Activated CD4-positive, CD25-positive, alpha-beta regulatory T cell (primary cell): ENCODE measurements around the gene KRT7.

Source experiments
- DNase-seq, 4 experiments: peaks; one replicate each; lab custom pipeline; 2025; lab: John Stamatoyannopoulos, UW

The KRT7 gene

GRCh38 chr12:52232674-52233461 lies at the start of gene KRT7:
TSS of gene KRT7 (plus strand) at chr12:52233243. CDS start at chr12:52233297, 54 bp downstream.
- no peak for DNase-seq

GRCh38 chr12:52183544-52183910 lies 49.5 kb upstream of the KRT7 start:
- no peak for DNase-seq

DNA sequence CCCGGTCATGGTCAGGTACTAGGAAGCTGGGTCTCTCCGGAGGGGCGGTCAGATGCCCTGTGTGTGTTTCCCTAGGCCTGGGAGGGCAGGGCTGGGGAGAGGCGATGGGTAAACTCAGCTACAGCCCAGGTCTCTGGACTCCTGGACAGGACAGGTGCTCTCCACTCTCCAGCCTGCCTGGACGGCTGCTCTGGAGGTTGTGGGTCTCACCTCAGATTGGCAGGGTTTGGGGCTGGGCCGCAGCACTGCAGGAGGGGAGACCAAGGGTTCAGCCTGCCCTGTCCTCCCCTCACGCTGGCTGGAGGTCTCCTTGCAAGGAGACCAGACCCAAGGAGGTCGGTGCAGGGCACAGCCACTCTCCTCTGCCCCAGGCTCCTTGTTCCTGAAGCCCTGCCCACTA lies 49.1 kb upstream of the KRT7 start:
- no peak for DNase-seq

DNA sequence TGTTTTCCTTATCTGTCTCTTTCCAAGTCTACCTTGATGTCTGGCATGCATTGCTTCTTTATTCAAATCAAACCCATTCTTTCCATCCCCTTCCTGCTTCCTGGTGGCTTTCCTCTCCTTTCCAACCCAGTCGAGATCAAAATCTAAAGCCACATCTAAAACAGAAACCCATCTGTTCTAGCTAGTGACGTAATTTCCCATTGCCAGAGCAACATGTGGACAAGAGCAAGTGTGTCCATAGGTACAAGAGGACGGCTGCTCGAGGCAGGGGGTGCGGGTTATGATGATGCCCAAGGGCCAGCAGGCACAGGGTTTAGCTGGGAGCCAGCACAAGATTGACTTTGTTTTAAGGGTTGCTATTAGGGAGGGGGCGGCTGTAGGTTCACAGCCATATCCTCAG lies 48.2 kb upstream of the KRT7 start:
- no peak for DNase-seq

GRCh38 chr12:52185400-52185967 lies 47.6 kb upstream of the KRT7 start:
- no peak for DNase-seq

GRCh38 chr12:52186118-52186840 lies 46.8 kb upstream of the KRT7 start:
- no peak for DNase-seq

DNA sequence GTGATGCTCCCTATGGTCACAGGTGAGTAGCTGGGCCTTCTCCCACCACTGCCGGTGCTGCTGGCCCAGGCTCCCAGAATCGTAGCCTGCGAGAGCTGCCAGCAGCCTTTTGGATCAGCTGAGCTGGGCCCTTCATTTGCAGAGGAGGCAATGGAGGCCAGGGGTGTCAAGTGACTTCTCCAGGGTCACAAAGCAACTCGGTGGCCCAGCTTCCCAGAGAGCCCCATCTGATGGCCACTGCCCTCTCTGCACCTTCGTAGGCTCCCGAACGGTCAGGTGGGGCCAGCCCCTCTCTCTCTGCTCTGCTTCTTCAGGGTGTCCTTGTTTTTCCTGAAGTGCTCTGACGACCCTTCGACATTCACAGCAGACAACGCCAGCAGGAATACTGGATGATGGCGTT lies 45.8 kb upstream of the KRT7 start:
- no peak for DNase-seq

- no peak for DNase-seq
Measured at GRCh38 chr12:52187640-52188039, 45.4 kb upstream of the KRT7 start.

DNA sequence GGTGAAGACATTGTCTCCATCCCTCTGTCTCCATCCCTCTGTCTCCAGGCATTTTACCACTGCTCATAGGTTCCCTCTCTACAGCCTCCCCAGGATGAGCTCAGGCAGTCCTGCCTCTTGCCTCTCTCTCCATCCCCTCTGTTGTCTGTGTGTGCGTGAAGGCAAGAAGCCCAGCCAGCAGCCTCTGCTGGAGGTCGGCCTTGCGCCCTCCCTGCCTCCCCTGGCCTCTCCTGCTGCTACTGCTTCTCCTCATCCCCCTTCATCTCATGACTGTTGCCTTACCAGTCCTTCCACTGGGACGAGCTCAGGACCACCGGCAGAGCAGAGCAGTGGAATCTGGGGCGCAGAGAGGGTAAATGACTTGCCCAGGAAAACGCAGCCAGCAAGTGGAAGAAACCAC lies 44.4 kb upstream of the KRT7 start:
- DNase-seq, result no peak

DNA sequence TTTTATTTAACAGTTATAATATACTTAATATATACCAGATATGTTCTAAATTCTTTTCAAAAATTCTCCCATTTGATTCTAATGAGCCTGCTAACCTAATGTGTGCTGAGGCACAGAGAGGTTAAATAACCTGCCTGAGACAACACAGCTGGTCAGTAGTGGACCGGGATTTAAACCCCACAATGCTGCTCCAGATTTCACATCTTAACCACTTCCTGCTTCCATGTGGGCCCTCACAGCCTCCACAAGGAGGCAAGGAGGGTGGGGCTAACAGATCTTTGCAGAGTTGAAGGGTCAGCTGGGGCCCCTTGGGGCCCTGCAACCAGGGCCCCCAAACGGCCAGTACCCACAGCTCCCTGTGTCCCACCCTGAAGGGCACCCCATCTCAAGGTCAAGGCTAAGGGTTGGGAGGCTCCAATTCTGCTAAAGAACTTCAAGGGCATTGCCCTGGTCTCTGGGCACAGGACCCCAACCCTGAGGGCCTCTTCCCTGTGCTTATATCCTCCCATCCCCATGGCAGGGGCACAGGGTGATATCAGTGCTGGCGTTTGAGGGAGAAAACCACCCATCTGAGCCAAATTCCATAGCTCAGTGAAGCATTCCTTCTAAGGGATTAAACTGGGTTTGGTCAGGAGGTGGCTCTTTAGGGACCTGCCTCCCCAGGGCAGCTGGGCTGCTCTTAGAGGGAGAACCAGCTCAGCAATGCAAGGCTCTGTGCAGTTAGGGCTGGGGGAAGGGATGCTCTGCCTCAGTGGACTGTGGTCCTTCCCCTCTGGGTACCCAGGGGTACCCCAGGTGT lies 43.5 kb upstream of the KRT7 start:
- DNase-seq, result no peak

DNA sequence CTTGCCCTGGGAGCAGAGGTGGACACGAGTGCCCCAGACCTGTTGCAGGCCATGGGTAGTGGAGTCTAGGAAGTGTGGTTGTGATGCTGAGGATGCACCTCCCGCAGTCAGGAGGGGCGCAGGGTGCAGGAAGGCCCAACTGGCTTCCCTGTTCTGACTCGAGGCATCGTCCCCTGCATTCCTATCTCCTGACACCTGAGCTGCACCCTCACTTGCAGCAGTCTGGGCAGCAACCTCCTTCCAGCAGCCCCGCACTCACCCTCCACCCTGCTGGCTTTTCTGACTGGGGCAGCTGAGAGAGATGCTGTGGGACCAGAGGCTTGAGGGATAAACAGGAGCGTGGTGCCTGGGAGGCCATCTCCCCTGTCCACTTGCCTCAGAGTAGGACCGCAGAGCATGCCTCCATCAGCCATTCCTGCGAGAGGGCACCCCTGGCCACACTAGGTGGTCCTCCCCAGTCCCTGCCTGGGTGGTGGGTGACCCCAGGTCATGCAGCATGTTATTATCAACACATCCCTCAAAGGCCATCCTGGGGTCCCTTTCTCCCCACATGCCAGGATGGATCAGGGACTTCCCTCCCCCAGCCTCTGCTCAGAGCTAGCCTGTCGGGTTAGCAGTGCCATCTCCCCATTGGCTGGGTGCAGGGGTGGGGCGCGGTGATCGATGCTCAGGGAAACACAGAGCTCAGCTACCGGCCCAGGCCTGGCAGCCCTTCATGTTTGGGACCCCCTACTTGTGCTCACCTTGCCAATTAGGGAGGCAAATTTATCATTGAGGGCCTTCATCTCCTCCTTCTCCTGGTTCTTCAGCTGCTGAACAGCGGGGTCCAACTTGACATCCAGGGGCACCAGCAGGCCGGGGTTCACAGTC lies 41.9 kb upstream of the KRT7 start:
- no peak for DNase-seq

DNA sequence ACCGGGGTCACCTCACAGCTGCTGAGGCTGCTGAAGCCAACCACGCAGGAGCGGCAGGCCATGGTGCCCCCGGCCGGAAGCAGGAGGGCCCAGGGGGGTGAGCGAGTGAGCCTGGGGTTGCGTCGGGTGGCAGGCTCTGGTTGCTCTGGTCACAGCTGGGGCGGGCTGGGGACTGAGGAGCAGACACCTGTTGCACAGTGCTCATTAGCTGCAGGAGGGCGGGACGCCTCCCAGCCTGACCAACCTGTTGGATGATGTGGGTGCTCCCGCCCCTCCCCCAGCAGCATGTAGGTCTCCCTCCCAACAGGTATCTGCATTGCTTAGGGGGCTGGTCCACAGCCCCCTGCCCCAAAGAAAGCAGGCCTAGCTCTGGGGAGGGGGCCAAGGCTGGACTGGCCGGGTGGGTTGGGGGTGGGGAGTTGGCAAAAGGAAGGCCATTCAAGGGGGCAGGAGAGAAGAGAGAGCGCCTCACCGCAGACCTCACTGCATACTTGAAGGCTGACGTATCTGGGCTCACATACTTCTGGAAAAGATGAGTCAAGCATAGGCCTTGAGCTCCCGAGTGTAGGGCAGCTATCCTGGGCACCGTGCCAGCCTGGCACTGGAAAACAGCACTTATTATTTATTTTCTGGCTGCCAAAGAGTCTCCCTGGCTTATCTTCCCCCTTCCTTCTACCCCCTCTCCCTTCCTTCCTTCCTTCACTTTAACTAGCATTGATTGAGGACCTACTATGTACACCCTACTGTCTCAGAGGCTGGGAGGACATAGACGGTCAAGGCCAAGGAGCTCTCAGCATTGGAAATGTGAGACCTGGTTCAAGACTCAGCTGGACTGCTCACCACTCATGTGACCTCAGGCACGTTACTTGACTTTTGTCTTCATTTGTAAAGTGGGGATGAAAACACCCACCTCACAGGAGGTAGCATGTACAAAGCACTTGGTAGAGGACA lies 40.9 kb upstream of the KRT7 start, which contains the start of gene KRT80:
TSS of gene KRT80 (minus strand) at position 174 of the 951 bp plus-strand sequence. CDS start at position 62, 112 bp downstream.
- DNase-seq, result no peak

- DNase-seq, result no peak
Measured at GRCh38 chr12:52193532-52193931, 39.5 kb upstream of the KRT7 start.

DNA sequence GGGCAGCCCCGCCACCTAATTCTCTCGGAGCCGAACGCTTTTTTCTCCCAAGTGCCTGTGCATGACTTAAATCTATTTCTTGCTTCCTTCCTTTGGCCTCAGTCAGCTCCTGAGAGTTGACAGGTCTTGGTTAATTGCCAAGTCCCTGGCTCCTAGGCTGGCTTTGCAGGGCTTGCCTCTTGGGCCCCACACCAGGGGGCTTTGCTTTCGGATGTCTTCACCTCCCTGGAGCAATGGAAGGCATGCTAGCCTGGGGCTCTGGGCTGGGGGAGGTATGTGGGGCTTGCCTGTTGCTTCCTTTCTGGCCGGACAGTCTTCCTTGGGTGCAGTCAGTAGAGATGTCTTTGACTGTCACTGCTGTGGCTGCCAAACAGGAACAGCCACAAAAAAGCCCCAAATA lies 39.1 kb upstream of the KRT7 start:
- DNase-seq, result no peak

DNA sequence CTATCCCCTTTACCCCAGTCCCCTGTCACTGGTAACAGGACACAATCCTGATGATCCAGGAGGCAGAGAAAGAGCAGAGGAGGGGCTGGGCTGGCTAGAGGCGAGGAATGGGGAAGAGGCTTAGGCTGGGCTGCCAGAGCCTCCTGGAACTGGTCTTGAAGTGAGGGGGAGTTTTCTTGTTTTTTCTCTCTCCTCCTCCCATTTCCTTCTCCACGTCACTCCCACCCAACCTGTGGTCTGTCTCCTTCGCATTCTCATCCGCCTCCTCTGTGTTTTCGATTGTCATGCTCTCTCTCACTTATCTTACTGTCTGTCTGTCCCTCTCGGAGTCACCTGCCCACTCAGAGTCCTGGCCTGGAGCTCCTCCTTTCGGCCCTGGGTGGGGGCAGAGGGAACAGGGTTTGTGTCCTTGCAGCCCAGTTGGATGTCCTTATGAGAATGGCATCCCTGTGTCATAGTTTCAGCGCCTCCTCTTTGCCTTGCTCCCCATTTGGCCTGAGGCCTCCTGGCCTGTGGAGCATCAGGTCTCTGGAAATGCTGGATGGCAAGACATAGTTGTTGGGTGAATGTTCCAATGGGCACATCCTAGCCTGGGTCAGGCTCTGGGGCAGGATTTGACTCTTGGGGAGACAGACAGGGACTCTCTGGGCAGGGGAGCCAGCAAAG lies 37.8 kb upstream of the KRT7 start:
- no peak for DNase-seq

- DNase-seq, result no peak
Measured at GRCh38 chr12:52197371-52198231, 35.4 kb upstream of the KRT7 start.

GRCh38 chr12:52198454-52199215 lies 34.4 kb upstream of the KRT7 start:
- DNase-seq, result no peak
